DND-41 (cell line): ENCODE results near the gene MLF2.

Experiments used
- ATAC-seq: fragments of 200-7000 bp; cut with Tn5 transposase; 3 replicates; pipeline ENCODE4 v1.9.1; 2021; ENCODE audit warnings: low read depth; ENCODE audit not compliant: insufficient read depth
- DNase-seq: peaks from one replicate; pipeline ENCODE4 v3.0.0-alpha.2; 2020
- H2AFZ ChIP-seq: 2 replicates; pipeline ENCODE4 v1.6.0; 2012; ENCODE audit warnings: low read depth, low read length
- H3K27ac ChIP-seq: 2 replicates; pipeline ENCODE4 v1.5.1; 2012; ENCODE audit warnings: low read length, inconsistent platforms
- H3K27me3 ChIP-seq: fragments of 200-600 bp; sonication (generic); 2 replicates; pipeline ENCODE4 v1.6.0; 2012; ENCODE audit warnings: low read length, mild to moderate bottlenecking, inconsistent platforms; ENCODE audit not compliant: insufficient read depth, poor library complexity
- H3K36me3 ChIP-seq: 2 replicates; pipeline ENCODE4 v1.5.1; 2012; ENCODE audit warnings: low read length, inconsistent platforms; ENCODE audit not compliant: insufficient read depth
- H3K4me1 ChIP-seq: 2 replicates; pipeline ENCODE4 v1.5.1; 2012; ENCODE audit warnings: mild to moderate bottlenecking, low read length; ENCODE audit not compliant: insufficient read depth
- H3K4me2 ChIP-seq: 2 replicates; pipeline ENCODE4 v1.6.0; 2012; ENCODE audit warnings: mild to moderate bottlenecking, moderate library complexity, low read length, inconsistent platforms; ENCODE audit not compliant: insufficient read depth
- H3K4me3 ChIP-seq, 2 experiments: fragments of 200-600 bp in 1 of 2; shearing (Covaris generic) in 1 of 2; 2 replicates each; pipeline ENCODE4 v1.5.1; 2012 to 2016; ENCODE audit warnings: inconsistent platforms in 2 of 2, low read length in 2 of 2, mild to moderate bottlenecking in 2 of 2, low read depth in 1 of 2, moderate library complexity in 1 of 2
- H3K79me2 ChIP-seq: 2 replicates; pipeline ENCODE4 v1.6.0; 2012; ENCODE audit warnings: low read length, inconsistent platforms; ENCODE audit not compliant: insufficient read depth
- H3K9ac ChIP-seq: 2 replicates; pipeline ENCODE4 v1.6.0; 2012; ENCODE audit warnings: low read depth, mild to moderate bottlenecking, inconsistent platforms, low read length, moderate library complexity
- H3K9me3 ChIP-seq: 2 replicates; pipeline ENCODE4 v1.5.1; 2012; ENCODE audit warnings: low read length, moderate library complexity, mild to moderate bottlenecking, inconsistent platforms; ENCODE audit not compliant: insufficient read depth, severe bottlenecking
- H4K20me1 ChIP-seq: 2 replicates; pipeline ENCODE4 v1.6.0; 2012; ENCODE audit warnings: low read length; ENCODE audit not compliant: insufficient read depth
- EZH2 ChIP-seq: IDR thresholded peaks from 3 replicates; pipeline ENCODE4 v1.6.1; 2012; ENCODE audit warnings: borderline replicate concordance, low read depth, mild to moderate bottlenecking, moderate library complexity, low read length, inconsistent platforms; ENCODE audit not compliant: severe bottlenecking
- TF ChIP-seq, protein P1 (sequence below): IDR thresholded peaks from 2 replicates; pipeline ENCODE4 v1.5.1; 2012; ENCODE audit warnings: borderline replicate concordance, low read length, moderate library complexity, mild to moderate bottlenecking; ENCODE audit not compliant: poor library complexity, severe bottlenecking; ENCODE audit errors: extremely low read depth

The MLF2 gene

DNA sequence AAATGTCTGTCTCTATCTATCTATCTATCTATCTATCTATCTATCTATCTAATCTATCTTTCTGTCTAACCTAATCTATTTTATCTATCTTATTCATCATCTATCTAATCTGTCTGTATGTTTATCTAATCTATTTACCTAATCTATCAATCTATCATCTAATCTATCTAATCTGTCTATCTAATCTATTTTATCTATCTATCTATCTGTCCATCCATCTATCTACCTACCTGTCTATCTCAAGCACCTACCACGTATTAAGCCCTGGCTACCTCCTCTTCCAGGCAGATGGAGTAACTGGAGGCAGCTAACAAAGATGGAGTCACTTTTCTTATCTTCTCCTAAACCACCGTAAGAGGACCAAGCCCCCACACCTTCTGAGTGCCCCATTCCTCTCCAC is 42.1 kb upstream of the MLF2 start:
- H3K27me3 ChIP-seq = peaks cover 40% of the 10 kb centered on the region

DNA sequence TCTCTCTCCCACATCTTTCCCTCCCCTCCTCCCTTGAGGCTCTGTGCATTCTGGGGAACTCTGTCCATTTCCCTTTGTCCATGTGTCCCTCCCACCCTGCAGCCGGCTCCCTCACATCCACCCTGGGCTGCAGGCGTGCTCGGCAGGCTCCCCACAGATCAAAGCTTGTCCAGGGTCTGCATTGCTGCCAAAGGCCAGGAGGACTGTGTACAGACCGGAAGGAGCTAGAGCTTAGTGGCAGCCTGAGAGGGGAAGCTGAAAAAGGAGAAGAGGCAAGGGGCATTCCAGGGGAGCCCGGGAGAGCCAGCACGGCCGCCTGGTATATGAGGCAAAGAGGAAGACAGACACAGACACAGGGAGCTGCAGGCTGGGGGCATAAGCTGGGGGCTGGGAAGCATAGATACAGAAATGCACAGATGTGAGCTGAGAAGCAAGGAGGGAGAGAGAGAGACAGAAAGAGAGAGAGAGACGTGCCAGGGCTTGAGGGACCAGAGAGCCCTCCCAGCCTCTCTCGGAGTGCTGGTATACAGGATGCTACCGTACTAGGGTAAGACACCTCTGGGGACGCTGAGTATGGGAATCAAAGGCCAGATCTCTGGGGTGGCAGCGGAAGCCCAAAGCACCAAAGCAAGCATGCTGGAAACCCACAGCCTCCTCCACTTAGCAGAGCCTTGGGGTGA is 39.7 kb upstream of the MLF2 start:
- Histone ChIP-seq H3K9ac (no peak overlapping the region), H3K4me1 (peaks cover 17% of the 10 kb centered on the region), H3K27me3 (peaks cover 43% of the 10 kb centered on the region), H3K36me3 (no peaks in the 10 kb centered on the region), H4K20me1 (peaks cover 4% of the 10 kb centered on the region; the same call in 1 of the 2 replicates), H3K4me2 (no peak overlapping the region), H3K79me2 (no peaks in the 10 kb centered on the region), H2AFZ (no peak overlapping the region), H3K9me3 (no peaks in the 10 kb centered on the region), H3K4me3 (no peak overlapping the region), H3K27ac (no peak overlapping the region)
- peak; percentile 39 for DNase-seq
- peak; percentile 53 for ATAC-seq
- TF ChIP-seq EZH2 = no peak
- TF ChIP-seq, protein P1, sequence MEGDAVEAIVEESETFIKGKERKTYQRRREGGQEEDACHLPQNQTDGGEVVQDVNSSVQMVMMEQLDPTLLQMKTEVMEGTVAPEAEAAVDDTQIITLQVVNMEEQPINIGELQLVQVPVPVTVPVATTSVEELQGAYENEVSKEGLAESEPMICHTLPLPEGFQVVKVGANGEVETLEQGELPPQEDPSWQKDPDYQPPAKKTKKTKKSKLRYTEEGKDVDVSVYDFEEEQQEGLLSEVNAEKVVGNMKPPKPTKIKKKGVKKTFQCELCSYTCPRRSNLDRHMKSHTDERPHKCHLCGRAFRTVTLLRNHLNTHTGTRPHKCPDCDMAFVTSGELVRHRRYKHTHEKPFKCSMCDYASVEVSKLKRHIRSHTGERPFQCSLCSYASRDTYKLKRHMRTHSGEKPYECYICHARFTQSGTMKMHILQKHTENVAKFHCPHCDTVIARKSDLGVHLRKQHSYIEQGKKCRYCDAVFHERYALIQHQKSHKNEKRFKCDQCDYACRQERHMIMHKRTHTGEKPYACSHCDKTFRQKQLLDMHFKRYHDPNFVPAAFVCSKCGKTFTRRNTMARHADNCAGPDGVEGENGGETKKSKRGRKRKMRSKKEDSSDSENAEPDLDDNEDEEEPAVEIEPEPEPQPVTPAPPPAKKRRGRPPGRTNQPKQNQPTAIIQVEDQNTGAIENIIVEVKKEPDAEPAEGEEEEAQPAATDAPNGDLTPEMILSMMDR = no peak

More for the DNA sequence above, 42.1 kb upstream of the MLF2 start:
- Histone ChIP-seq H4K20me1 (peaks cover 4% of the 10 kb centered on the region; the same call in 1 of the 2 replicates), H3K79me2 (no peaks in the 10 kb centered on the region), H3K27ac (no peak overlapping the region), H3K9ac (no peak overlapping the region), H3K9me3 (no peaks in the 10 kb centered on the region), H3K4me3 (no peak overlapping the region), H3K36me3 (no peaks in the 10 kb centered on the region), H2AFZ (no peak overlapping the region), H3K4me1 (peaks cover 10% of the 10 kb centered on the region), H3K4me2 (no peak overlapping the region)
- TF ChIP-seq, protein P1 = no peak
- no peak for TF ChIP-seq EZH2
- ATAC-seq (no peak), DNase-seq (no peak)

DNA sequence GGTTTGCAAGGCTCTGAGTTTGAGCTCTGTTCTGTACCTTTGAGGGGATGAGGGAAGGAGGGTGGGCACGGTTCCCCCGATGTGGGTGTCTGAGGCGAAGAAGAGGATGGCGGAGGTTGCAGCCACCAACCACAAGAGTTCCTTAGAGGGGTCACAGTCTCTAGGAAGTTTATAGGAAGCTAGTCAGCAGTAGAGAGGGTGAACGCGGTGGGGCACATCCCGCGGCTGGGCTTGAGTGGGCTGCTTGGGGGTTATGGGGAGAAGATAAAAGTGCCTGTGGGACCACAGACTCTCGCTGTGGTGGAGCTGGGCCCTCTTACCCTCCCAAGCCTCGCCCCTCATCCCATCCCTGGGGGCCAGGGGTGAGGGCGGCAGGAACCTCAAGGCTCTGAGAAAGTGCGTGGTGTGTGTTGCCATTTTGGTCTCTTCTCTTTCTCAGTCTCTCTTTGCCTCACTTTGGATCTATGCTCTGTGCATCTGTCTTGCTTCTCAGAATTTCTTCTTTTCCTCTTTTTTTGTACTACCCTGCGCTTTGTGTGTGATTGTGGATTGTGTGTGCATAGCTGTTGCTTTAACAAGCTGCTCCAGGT is 39.1 kb upstream of the MLF2 start:
- Histone ChIP-seq H3K79me2 (no peaks in the 10 kb centered on the region), H3K9ac (no peak overlapping the region), H3K9me3 (no peaks in the 10 kb centered on the region), H3K27me3 (peaks cover 43% of the 10 kb centered on the region), H3K36me3 (no peaks in the 10 kb centered on the region), H3K4me1 (peaks cover 17% of the 10 kb centered on the region), H3K4me2 (no peak overlapping the region), H3K4me3 (no peak overlapping the region), H3K27ac (no peak overlapping the region), H2AFZ (0 out of 2 replicates have a peak overlapping the region, but pooled peaks have one; percentile 14), H4K20me1 (peaks cover 4% of the 10 kb centered on the region; the same call in 1 of the 2 replicates)
- no peak for TF ChIP-seq EZH2
- TF ChIP-seq, protein P1 = no peak
- peak; percentile 72 for ATAC-seq
- DNase-seq = peak; percentile 60
